HepG2 (cell line): Measurements from ENCODE around the gene DHRS1. TPM values are rescaled to one million over a fixed set of nuclear protein-coding genes. Genes with fewer than 3 reads are reported as not detected.

Experiments used
- CSRNP1 ChIP-seq: sonication (generic); formaldehyde crosslinking; IDR thresholded peaks from 2 replicates; pipeline ENCODE4 v1.8.1; 2023; ENCODE audit warnings: mild to moderate bottlenecking, missing genetic modification reagents
- GLI4 ChIP-seq: sonication (generic); formaldehyde crosslinking; IDR thresholded peaks from 2 replicates; pipeline ENCODE4 v1.5.1; 2020; ENCODE audit warnings: missing genetic modification reagents, mild to moderate bottlenecking, moderate library complexity, borderline replicate concordance
- HNF4A ChIP-seq: sonication (generic); formaldehyde crosslinking; IDR thresholded peaks from 2 replicates; pipeline ENCODE4 v1.4.0; 2020; ENCODE audit warnings: missing genetic modification reagents
- KLF13 ChIP-seq: sonication (generic); formaldehyde crosslinking; IDR thresholded peaks from 2 replicates; pipeline ENCODE4 v1.4.0; 2020; ENCODE audit warnings: mild to moderate bottlenecking, missing genetic modification reagents
- PAWR ChIP-seq: sonication (generic); formaldehyde crosslinking; IDR thresholded peaks from 2 replicates; pipeline ENCODE4 v1.4.0; 2020; ENCODE audit warnings: missing genetic modification reagents, mild to moderate bottlenecking, borderline replicate concordance
- RARG ChIP-seq: sonication (generic); formaldehyde crosslinking; IDR thresholded peaks from 2 replicates; pipeline ENCODE4 v1.4.0; 2020; ENCODE audit warnings: low read depth, mild to moderate bottlenecking, missing genetic modification reagents
- SCMH1 ChIP-seq: sonication (generic); formaldehyde crosslinking; IDR thresholded peaks from 2 replicates; pipeline ENCODE4 v1.9.0; 2021; ENCODE audit warnings: missing genetic modification reagents, mild to moderate bottlenecking, borderline replicate concordance
- SOX13 ChIP-seq, 3 experiments: fragments of 450-650 bp in 1 of 3; sonication (generic) in 1 of 3; formaldehyde crosslinking in 1 of 3; IDR thresholded peaks in 2 of 3; conservative IDR thresholded peaks in 1 of 3; 2 replicates each; pipeline versions ENCODE4 v1.5.0 to v1.6.1; 2016 to 2020; ENCODE audit warnings: antibody characterized with exemption in 1 of 3, mild to moderate bottlenecking in 1 of 3, missing compliant biosample characterization in 1 of 3, missing genetic modification reagents in 1 of 3, moderate library complexity in 1 of 3
- SRY ChIP-seq: sonication (generic); formaldehyde crosslinking; IDR thresholded peaks from 2 replicates; pipeline ENCODE4 v1.8.0; 2022; ENCODE audit warnings: mild to moderate bottlenecking, missing genetic modification reagents
- THRA ChIP-seq: sonication (generic); formaldehyde crosslinking; IDR thresholded peaks from 2 replicates; pipeline ENCODE4 v1.4.0; 2020; ENCODE audit warnings: missing genetic modification reagents, borderline replicate concordance
- ZBED4 ChIP-seq: sonication (generic); formaldehyde crosslinking; IDR thresholded peaks from 2 replicates; pipeline ENCODE4 v1.4.0; 2020; ENCODE audit warnings: missing genetic modification reagents, borderline replicate concordance
- ZFP62 ChIP-seq: sonication (generic); formaldehyde crosslinking; IDR thresholded peaks from 2 replicates; pipeline ENCODE4 v1.4.0; 2020; ENCODE audit warnings: missing genetic modification reagents
- ZFP82 ChIP-seq: sonication (generic); formaldehyde crosslinking; IDR thresholded peaks from 2 replicates; pipeline ENCODE4 v1.5.1; 2020; ENCODE audit warnings: mild to moderate bottlenecking, missing genetic modification reagents, borderline replicate concordance
- ZNF180 ChIP-seq: sonication (generic); formaldehyde crosslinking; IDR thresholded peaks from 2 replicates; pipeline ENCODE4 v1.4.0; 2020; ENCODE audit warnings: low read depth, missing genetic modification reagents, borderline replicate concordance
- ZNF430 ChIP-seq: sonication (generic); formaldehyde crosslinking; IDR thresholded peaks from 2 replicates; pipeline ENCODE4 v1.9.0; 2021; ENCODE audit warnings: mild to moderate bottlenecking, missing genetic modification reagents
- ZNF598 ChIP-seq: sonication (generic); formaldehyde crosslinking; IDR thresholded peaks from 2 replicates; pipeline ENCODE4 v1.5.1; 2020; ENCODE audit warnings: mild to moderate bottlenecking, missing genetic modification reagents, borderline replicate concordance
- ZNF770 ChIP-seq: sonication (generic); formaldehyde crosslinking; IDR thresholded peaks from 2 replicates; pipeline ENCODE4 v1.5.0; 2020; ENCODE audit warnings: mild to moderate bottlenecking, missing genetic modification reagents
- polyA plus RNA-seq, 8 experiments: library from polyadenylated mRNA; depleted of rRNA in 3 of 8; stranded (reverse) in 7 of 8; unstranded in 1 of 8; fragments of >200 nt; fragmentation: Illumina TruSeq in 4 of 8; extraction: Trizol in 4 of 8; gene quantifications; 2 replicates each; pipeline versions ENCODE4 v1.2.1 to v1.2.3, GENCODE V29; 2011 to 2016; ENCODE audit warnings: low read depth in 4 of 8, missing spikeins in 1 of 8, mixed read lengths in 1 of 8; ENCODE audit not compliant: insufficient read depth in 1 of 8
- total RNA-seq, 5 experiments: library from RNA; depleted of rRNA; stranded (reverse); fragments of >200 nt; fragmentation: Illumina TruSeq; extraction: Trizol; gene quantifications; 2 replicates each; pipeline ENCODE4 v1.2.3, GENCODE V29; 2016; ENCODE audit warnings: low read depth in 1 of 5

DHRS1 gene
- total and polyA plus RNA-seq, 2 of the 13 experiments (the other 11 are each of a cell fraction or from before 2014, with no cell fraction given), result 49.8 to 60.8 TPM

- no peak for TF ChIP-seq SOX13 (IDR thresholded peaks at IDR 0.05)
- TF ChIP-seq SOX13 (CRISPR knock-in tag; conservative IDR thresholded peaks at IDR 0.05 in 1 of 2, IDR thresholded peaks at IDR 0.05 in 1 of 2), result peak; percentile 80 to 87
- TF ChIP-seq ZNF180, result no peak
- TF ChIP-seq ZFP82 (CRISPR knock-in tag), result no peak
- no peak for TF ChIP-seq ZFP62
- peak; percentile 98 for TF ChIP-seq RARG
- TF ChIP-seq HNF4A (CRISPR knock-in tag), result peak; percentile 100
- TF ChIP-seq GLI4 (CRISPR knock-in tag), result no peak; the same call in 1 of the 2 replicates
- peak; percentile 18; the same call in 1 of the 2 replicates for TF ChIP-seq CSRNP1 (CRISPR knock-in tag)
- TF ChIP-seq ZNF598, result peak; percentile 1; the same call in 1 of the 2 replicates
- no peak for TF ChIP-seq ZNF770 (CRISPR knock-in tag)
- TF ChIP-seq KLF13 (CRISPR knock-in tag), result peak; percentile 68; the same call in 1 of the 2 replicates
- TF ChIP-seq SCMH1 (CRISPR knock-in tag), result no peak
- TF ChIP-seq SRY (CRISPR knock-in tag), result no peak
- no peak; the same call in 1 of the 2 replicates for TF ChIP-seq PAWR
- TF ChIP-seq ZNF430, result peak; percentile 99
- TF ChIP-seq THRA (CRISPR knock-in tag), result peak; percentile 70
- TF ChIP-seq ZBED4 (CRISPR knock-in tag), result peak; percentile 95; the same call in 1 of the 2 replicates
These were observed 8.2 kb upstream of the DHRS1 start, which contains the start of gene CIDEB (continued) for GRCh38 chr14:24307575-24308341.
